ENCODE data around the gene LACTB.

The LACTB gene

GRCh38 chr15:63107895-63108546, 13.6 kb upstream of the LACTB start:
- peak; percentile 96 for ATAC-seq
- TF ChIP-seq PATZ1 (CRISPR knock-in tag; IDR thresholded peaks at IDR 0.05; ENCODE audit: borderline replicate concordance) (no peak), CSDC2 (CRISPR knock-in tag; IDR thresholded peaks at IDR 0.05) (peak; percentile 76), TOX (CRISPR knock-in tag; IDR thresholded peaks at IDR 0.05; ENCODE audit: borderline replicate concordance) (peak; percentile 47; the same call in 1 of the 2 replicates)

- no peak for TF ChIP-seq ZNF565 (CRISPR knock-in tag; conservative IDR thresholded peaks at IDR 0.05; ENCODE audit: low read depth)
- TF ChIP-seq CSDC2 (CRISPR knock-in tag; IDR thresholded peaks at IDR 0.05): no peak
- no peak for TF ChIP-seq ESRRG (CRISPR knock-in tag; IDR thresholded peaks at IDR 0.05)
- TF ChIP-seq ZFP3 (CRISPR knock-in tag; IDR thresholded peaks at IDR 0.05): no peak
- no peak for TF ChIP-seq SNAI2 (CRISPR knock-in tag; IDR thresholded peaks at IDR 0.05)
- no peak for TF ChIP-seq RARB (CRISPR knock-in tag; IDR thresholded peaks at IDR 0.05)
- TF ChIP-seq PATZ1 (CRISPR knock-in tag; IDR thresholded peaks at IDR 0.05; ENCODE audit: borderline replicate concordance): no peak
- no peak for TF ChIP-seq ZNF8 (CRISPR knock-in tag; IDR thresholded peaks at IDR 0.05)
- TF ChIP-seq PPARA (CRISPR knock-in tag; IDR thresholded peaks at IDR 0.05; ENCODE audit: borderline replicate concordance): no peak
- TF ChIP-seq ZFP30 (CRISPR knock-in tag; IDR thresholded peaks at IDR 0.05): no peak
- no peak for ATAC-seq
Measured at GRCh38 chr15:63109498-63109897, 12.2 kb upstream of the LACTB start.

GRCh38 chr15:63109920-63110319, 11.7 kb upstream of the LACTB start:
- no peak for TF ChIP-seq OSR1 (CRISPR knock-in tag; IDR thresholded peaks at IDR 0.05)
- no peak for TF ChIP-seq ZNF8 (CRISPR knock-in tag; IDR thresholded peaks at IDR 0.05)
- no peak for ATAC-seq

DNA sequence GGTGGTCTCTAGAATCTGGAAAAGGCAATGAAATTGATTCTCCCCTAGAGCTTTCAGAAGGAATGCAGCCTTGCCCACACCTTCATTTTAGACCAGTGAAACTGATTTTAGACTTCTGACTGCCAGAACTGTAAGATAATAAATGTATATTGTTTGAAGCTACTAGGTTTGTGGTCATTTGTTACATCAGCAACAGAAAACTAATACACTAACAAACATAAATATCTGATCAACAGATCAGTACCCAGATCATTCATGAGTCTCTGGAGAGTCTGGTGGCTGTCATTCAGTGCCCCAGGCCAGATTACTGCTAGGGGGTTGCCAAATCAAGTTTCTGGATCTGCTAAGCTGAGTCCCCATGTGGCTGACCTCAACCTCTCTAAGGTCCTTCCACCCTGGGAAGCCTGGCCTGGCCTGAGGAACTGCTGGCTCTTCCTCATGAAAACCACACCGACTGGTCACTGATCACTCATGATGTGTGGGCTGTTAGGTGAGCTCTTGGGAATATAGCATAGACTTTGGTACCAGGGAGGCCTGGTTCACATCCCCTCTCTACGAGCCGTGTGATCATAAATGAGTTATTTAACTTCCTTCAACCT, 11.1 kb upstream of the LACTB start:
- no peak for ATAC-seq
- TF ChIP-seq GLIS3 (CRISPR knock-in tag; IDR thresholded peaks at IDR 0.05) (no peak), ARNTL (CRISPR knock-in tag; IDR thresholded peaks at IDR 0.05; ENCODE audit: borderline replicate concordance, low read depth) (no peak), ISL1 (CRISPR knock-in tag; IDR thresholded peaks at IDR 0.05) (no peak), OSR1 (CRISPR knock-in tag; IDR thresholded peaks at IDR 0.05) (no peak), ZFP30 (CRISPR knock-in tag; IDR thresholded peaks at IDR 0.05) (no peak), PATZ1 (CRISPR knock-in tag; IDR thresholded peaks at IDR 0.05; ENCODE audit: borderline replicate concordance) (no peak), TSHZ2 (CRISPR knock-in tag; IDR thresholded peaks at IDR 0.05) (no peak), PPARA (CRISPR knock-in tag; IDR thresholded peaks at IDR 0.05; ENCODE audit: borderline replicate concordance) (no peak), RARB (CRISPR knock-in tag; IDR thresholded peaks at IDR 0.05) (no peak), ESRRG (CRISPR knock-in tag; IDR thresholded peaks at IDR 0.05) (no peak), ZNF565 (CRISPR knock-in tag; conservative IDR thresholded peaks at IDR 0.05; ENCODE audit: low read depth) (no peak), POU6F1 (CRISPR knock-in tag; IDR thresholded peaks at IDR 0.05; ENCODE audit: borderline replicate concordance, low read depth) (no peak), TCF4 (CRISPR knock-in tag; IDR thresholded peaks at IDR 0.05; ENCODE audit: borderline replicate concordance) (no peak), CREB5 (CRISPR knock-in tag; IDR thresholded peaks at IDR 0.05; ENCODE audit: low read depth) (no peak), ZC3H10 (CRISPR knock-in tag; IDR thresholded peaks at IDR 0.05) (no peak), TOX (CRISPR knock-in tag; IDR thresholded peaks at IDR 0.05; ENCODE audit: borderline replicate concordance) (no peak), ZNF8 (CRISPR knock-in tag; IDR thresholded peaks at IDR 0.05) (no peak), ZFP3 (CRISPR knock-in tag; IDR thresholded peaks at IDR 0.05) (no peak), ZNF70 (CRISPR knock-in tag; IDR thresholded peaks at IDR 0.05) (no peak)

Data from SK-N-SH treated with all-trans-retinoic acid at 6 μM for 48 hours (cell line).